GM20431 (cell line): ENCODE results near the gene ABHD12.

Experiments
- in situ Hi-C: fragments of 300-500 bp; cut with MseI, MboI; formaldehyde crosslinking; loops from one replicate; pipeline ENCODE4 v1.15.0; 2020; ENCODE audit warnings: low sequenced_read_pairs; ENCODE audit not compliant: unreplicated experiment

ABHD12 gene

DNA sequence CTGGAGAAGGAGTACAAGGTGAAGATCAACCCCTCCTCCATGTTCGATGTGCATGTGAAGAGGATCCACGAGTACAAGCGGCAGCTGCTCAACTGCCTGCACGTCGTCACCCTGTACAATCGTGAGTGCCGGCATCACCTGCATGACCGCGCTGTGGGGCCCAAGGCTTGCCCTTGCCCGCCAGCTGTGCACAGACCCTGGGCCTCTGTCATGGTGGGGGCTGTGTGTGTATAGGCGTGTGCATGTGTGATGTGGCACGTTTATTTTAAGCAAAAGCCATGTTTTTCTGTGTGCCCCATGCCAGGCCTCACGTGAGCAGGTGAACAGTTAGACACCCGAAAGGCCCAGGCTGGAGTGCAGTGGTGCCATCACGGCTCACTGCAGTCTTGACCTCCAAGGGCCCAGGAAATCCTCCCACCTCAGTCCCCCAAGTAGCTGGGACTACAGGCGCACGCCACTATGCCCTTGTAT is 106.5 kb downstream of the ABHD12 start:
- in situ Hi-C loops = no loop called here

DNA sequence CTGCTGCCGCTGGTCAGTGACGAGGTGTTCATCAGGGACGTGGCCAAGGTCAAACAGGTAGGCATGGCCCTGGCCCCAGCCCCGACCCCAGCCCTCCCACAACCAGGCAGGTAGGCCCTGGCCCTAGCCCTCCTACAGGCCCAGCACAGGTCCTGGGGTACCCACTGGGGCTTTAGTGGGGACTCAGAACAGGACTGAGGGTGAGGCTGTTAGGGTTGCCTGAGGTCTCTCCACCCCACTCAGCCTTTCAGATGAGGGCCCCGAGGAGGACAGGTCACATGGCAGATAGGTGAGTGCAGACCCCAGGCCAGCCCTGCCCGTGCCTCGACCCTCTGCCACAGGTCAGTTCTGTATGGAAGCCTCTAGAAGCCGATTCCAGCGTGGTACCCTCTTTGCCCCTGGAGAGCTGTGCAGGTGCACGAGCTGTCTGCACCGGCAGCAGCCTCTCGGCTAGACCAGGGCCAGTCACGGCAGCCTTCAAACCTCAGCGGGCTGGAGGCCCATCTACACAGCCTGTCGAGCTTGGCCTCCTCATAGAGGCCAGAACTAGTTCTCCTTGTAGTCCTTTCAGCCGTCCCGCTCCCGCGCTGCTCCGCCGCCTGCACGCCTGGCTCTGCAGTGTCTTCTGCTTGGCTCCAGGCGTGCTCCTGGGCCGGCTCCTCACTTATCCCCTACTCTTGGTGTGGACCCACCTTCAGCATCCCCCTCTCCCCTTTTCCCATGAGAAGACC is 107.2 kb downstream of the ABHD12 start:
- in situ Hi-C loops = no loop called here

DNA sequence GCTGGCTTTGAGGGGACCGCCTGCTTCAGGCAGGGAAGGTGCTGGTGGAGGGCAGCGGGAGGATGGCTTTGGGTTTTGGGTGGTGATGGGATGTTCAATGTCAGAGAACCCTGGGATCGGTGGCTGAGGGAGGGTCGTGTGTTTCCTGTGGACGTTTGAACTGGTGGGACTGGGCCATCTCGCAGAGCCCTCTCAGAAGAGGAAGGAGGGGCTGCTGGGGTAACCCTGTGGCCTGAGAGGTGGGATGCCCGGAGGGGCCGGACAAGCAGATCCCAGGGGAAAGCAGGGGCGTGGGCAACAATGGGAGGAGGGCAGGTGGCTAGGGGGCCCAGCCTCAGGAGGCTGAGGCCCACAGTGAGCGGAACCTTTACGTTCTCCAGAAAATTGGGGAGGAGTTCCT is 107.8 kb downstream of the ABHD12 start:
- in situ Hi-C loops = no loop called here

DNA sequence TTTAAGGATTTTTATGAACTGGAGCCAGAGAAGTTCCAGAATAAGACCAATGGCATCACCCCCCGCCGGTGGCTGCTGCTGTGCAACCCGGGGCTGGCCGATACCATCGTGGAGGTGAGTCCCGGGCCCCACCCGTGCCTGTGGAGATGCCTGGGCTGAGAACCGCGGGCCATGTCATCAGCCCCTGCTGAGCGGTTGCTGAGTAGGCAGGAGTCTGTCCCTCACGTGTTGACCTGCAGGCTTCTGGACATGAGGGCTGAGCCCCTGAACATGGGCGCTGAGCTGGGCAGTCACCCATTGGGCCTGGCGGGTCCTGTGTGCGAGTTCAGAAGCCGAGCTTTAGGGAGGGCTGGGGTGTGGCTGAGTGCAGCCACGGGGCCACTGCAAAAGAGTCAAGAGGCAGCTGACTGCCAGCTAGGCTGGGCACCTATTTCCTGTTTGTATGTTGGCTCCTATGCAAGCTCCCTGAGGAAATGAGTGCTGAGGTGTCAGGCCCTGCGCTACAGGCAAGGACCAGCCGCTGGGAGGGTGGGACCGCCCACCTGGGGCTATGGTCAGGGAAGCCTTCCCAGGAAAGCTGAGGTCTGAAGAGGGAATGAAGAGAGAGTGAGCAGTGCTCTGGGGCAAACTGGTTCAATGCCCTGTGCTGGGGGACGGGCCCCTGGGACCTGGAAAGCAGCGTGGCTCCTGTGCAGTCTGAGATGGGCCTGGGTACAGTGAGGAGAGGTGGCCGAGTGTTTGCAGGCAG is 108.4 kb downstream of the ABHD12 start:
- in situ Hi-C loops = no loop called here

DNA sequence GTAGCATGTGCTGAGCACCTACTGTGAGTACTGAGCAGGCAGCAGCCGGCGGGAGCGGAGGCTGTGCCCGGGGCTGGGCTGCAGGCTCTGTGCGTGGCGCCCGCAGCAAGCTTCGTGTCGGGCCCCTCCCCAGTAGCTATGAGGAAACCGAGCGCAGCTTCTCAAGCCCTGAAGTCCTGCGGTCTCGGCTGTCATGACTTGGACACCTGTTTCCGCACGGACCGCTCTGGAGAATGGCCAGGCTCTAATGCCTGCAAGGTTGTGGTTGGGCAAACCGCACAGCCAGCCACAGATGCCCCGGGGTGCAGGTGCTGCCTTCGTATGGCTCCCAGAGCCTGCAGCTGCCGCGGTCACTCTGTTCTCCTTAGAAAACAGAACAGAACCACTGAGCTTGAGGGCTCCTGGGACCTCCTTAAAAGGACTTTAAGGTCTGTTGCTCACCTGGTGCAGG is 109.1 kb downstream of the ABHD12 start:
- in situ Hi-C loops = no loop called here

DNA sequence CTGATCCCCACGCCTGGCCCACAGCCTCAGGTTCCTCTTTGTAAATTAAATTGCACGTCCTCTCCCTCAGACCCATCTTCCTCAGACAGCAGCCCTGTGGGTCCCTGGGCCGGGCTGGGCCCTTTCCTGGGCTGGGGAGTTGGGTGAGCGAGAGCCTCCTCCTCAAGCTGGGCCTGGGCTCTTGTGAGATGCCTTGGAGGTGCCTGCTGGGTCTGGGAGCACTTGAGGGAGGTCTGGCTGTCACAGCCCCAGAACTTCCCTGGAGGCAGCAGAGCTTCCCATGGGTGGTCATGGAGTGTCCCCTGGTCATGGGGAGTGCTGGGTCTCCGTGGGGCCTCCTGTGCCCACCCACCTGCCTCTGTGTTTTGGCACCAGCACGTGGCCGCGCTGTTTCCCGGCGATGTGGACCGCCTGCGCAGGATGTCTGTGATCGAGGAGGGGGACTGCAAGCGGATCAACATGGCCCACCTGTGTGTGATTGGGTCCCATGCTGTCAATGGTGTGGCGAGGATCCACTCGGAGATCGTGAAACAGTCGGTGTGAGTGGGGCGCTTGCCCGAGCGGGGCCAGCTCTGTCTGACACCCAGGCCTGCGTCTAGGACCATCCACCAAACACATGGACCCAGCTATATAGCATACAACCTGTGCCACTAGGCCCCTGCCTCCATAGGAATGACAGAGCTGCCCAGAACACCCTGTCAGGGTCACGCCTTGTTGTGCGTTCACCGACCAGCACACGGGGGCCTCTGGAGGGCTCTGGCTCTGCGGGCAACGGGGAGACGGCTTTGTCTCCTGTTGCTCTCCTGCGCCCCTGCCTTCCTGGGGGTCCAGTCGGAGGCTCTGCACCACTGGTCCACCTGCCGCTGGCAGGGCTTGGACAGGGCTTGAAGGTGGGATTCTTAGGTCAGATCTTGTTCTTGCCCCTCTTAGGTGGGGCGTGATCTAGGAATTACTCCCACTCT is 109.8 kb downstream of the ABHD12 start:
- in situ Hi-C loops = no loop called here

DNA sequence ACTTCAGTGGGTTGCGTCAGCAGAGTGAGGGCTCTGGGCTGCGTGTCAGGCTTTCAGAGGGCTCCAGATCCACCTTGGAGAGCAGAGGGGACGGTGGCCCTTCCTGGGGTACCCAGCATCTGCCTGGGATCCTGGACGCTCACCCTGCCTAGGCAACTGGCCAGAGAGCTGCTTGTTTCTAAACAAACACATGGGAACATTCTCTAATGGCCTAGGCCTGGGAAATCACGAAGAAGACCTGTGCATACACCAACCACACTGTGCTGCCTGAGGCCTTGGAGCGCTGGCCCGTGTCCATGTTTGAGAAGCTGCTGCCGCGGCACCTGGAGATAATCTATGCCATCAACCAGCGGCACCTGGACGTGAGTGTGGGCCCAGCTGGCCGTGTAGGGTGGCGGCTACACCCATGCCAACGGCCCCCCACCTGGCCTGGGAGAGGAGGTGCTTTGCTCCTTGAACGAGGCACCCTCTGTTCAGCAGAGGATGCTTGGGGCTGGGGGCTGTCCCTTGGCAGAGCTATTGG is 110.5 kb downstream of the ABHD12 start:
- in situ Hi-C loops = no loop called here

DNA sequence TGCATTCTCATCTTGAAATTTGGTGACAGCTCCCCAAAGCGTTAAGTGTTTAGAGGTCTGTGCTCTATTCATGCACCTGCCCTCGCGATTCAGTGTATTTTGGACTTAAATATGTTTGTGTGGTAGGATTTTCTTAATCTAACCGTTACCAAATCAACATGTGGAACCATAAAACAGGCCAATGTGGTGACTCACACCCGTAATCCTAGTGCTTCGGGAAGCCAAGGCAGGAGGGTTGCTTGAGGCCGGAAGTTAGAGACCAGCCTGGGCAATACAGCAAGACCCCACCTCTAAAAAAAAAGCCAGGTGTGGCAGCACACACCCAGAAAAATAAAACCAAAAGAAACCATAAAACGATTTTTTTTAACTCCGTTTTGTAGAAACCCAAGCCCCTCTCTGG is 111.2 kb downstream of the ABHD12 start:
- in situ Hi-C loops = no loop called here

DNA sequence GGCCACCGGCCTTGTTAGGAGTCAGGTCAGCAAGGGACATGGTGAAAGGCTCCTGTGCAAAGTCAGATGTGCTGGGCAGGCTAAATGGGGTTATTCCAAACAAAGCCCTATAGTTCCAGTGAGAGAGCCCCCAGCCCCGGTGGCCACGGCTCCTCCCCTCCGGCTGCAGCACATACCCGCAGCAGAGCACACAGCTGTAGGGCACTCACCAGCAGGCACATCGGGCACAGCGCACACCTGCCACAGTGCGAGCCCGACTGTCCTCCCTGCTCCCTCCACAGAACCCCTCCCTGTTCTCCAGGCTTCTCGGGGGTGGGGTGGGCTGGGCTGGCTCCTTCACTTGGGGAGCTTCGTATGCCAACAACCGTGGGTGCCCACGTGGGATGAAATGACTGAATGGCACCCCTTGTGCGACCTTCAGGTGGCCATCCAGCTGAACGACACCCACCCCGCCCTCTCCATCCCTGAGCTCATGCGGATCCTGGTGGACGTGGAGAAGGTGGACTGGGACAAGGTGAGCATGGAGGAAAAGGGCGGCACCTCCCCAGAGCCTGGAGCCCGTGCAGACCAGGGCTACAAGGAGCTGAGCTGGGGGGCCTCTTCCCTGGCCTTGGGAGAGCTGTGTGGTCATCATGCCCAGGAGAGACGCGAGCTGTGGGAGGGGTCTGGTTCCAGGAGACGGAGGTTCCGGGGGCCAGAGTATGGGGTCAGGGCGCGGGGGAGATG is 111.8 kb downstream of the ABHD12 start:
- in situ Hi-C loops = no loop called here

DNA sequence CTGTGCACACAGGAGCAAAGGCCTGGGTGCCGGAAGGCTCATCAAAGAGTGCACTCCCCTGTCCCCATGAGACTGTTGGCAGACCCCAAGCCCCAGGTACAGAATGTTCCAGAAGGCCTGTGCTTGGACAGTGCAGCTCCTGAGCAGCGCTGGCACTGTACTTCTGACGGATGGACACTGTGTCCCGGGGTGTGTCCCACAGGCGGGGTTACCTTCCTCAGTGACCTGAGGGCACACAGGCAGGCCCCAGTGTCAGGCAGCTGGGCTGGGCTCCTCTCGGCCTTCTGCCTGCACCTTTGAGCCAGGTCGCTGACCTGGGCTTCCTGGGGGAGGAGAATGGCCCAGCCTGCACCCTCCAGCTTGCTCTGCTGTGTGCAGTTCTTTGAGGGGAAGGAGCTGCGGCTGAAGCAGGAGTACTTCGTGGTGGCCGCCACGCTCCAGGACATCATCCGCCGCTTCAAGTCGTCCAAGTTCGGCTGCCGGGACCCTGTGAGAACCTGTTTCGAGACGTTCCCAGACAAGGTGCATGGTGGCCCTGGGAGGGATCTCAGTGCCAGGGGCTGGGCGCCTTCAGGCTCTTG is 112.6 kb downstream of the ABHD12 start:
- in situ Hi-C loops = no loop called here

DNA sequence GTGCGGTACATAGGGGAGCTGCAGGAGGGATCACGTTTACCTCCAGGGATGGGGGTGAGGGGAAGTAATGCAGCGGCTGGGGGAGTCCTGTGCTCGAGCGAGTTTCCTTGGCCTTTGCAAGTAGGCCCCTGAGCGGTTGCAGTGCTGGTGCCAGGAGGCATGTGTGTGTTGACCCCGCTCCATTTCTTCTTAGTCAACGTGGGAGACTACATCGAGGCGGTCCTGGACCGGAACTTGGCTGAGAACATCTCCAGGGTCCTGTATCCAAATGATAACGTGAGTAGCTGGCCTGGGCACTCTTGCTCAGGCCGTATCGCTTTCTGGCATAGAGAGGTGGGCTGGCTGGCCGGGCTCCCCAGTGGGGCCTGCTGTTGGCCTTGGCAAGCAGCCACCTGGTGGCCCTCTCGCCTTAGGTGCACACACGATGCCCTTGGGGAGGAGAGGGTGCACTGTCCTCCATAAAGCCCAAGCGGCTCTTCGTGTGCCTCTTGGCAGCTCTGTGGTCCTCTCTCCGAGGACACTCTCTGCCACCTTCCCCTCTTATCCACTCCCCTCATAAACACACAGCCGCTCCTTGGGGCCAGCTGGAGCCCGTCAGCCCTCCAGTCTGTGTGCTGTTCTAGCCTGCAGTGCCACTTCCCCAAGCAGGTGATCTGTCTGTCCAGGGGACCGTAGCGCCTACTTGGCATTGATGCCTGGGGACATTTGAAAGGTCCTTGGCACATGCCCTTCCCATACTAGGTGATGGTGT is 113.4 kb downstream of the ABHD12 start:
- in situ Hi-C loops = no loop called here

DNA sequence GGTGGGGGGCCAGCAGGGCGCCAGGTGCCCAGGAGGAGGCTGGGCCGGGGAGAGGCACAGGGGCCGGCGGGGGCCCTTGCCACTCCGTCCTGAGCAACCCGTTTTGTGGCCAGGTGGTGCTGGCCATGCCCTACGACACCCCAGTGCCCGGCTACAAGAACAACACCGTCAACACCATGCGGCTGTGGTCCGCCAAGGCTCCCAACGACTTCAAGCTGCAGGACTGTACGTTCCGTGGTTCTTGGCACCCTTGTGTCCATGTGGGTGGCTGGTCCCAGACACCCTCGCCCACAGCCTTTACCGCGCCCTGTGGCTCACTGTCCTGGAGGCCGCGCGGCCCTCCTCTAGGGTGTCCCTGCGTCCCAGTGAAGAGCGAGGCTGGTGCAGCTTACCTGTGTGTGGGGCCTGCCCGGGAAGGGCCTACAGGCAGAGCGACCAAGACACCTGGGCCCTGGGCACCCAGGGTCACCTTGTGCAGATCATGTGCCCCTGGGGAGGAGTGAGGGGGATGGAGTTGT is 114.0 kb downstream of the ABHD12 start:
- in situ Hi-C loops = no loop called here

DNA sequence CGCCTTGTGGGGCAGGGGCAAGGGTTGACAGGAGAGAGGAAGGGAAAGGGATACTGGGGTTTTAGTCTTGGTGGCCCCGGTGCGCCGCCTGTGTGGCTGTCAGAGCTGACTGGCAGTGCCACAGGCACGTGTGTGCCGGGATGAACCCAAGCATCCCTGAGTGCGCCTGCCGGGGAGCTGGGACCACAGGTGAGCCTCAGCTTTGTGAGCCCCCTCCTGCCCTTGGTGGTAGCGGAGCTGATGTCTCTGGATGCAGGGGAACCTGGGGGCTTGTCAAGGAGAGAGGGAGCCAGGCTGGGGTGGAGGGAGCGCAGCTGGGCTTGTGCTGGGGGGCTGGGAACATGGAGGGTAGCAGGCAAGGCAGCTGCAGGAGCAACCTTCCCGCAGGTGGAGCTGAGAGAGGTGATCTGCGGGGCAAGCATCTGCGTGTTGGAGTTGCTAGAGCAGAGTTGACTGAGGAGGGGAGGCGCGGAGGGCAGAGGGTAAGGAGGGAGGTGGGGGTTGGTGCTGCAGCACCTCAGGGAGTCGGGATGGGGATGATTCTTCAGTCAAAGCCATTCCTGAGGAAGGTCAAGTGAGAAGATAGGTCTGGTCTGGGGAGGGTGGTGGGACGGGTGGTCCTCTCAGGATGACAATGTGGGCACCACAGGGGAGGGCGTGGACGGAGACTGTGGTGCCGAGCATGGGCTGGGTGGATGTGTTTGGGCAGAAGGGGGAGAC is 114.7 kb downstream of the ABHD12 start:
- in situ Hi-C loops = no loop called here

DNA sequence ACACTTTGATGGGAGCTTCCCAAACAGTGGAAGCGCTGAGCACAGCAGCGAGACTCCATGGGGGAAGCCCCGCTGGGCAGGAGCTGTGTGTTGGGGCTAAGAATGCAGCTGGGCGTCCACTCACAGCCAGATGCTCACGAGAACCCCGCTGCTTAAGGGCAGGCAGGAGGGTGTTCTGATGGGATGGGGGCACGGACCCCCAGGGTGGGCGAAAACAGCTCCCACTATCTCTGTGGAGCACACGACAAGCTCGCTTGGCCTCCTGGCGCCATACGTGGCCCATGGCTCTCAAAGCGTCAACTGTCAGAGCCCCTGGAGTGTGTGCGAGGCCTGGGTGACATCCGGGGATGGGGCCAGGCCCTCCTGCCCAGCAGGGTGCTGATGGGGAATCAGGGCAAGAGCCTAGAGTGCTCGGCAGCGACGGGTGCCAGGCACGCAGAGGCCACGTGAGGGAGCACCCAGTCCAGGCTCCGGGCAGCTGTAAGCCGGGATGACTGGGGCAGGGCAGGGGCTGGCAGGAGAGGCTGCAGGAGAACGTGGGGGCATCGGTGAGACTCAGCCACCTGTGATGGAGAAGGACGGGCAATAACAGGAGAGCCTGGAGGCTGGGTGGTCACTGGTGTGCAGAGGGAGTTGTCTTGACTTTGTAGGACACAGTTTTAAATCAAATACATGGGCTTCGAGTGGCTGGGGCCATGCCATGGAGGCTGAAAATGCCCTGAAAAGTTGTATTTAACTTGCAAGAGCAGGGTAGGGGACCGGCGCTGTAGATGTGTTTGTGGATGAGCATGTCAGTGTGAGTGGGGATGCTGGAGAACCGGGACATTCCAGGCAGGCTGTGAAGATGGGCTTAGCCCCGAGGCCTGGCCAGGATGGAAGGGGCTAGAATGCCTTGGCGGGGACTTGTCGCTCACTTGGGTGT is 115.5 kb downstream of the ABHD12 start:
- in situ Hi-C loops = no loop called here

DNA sequence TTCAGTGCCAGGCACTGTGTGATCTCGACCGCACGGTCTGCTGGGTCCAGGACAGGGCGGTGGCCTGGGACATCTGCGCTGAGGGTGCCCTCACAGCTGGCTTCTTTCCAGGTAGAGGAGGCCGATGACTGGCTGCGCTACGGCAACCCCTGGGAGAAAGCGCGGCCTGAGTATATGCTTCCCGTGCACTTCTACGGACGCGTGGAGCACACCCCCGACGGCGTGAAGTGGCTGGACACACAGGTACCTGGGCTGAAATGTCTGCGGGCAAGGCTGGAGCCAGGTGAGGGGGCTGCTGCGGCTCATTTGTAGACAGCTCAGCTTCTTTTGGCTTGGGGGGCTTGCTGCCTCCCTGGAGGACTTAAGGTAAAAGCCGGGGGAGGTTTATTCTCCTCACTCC is 116.2 kb downstream of the ABHD12 start:
- in situ Hi-C loops = no loop called here

DNA sequence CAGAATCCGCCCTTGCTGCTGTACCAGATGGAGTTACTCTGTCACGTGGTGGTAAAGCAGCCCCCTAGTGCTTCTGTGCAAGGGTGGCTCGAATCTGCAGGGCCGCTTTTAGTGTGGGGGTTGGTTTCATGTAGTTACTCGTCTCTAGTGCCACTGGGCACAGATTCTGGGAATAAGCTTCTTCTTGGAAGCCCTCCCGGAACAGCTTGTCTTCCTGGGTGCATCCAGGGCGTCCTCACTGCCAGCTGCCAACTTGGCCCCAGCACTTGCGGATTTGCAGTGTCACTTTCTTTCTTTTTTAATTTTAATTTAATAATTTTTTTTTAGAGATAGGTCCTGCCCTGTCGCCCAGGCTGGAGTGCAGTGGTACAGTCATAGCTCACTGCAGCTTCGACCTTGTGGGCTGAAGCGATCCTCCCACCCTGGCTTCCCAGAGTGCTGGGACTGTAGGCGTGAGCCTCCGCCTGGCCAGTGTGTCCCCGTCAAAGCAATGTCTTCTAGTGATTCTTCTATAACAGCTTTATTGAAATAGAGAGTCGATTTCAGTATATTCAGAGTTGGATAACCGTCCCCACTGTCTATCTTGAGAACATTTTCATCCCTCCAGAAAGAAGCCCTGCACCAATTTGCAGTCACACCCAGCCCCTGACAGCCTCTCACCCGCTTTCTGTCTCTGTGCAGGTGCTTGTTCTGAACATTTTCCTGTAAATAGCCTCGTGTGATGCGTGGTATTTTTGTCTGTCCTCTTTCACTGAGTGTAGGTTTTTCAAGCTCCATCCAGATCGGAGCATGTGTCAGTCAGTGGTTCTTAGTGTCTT is 116.9 kb downstream of the ABHD12 start:
- in situ Hi-C loops = no loop called here
